ENCODE results near the gene PPP2R2C.

GRCh38 chr4:6354119-6354518, 118.3 kb downstream of the PPP2R2C start:
- no peak for TF ChIP-seq CTCF (IDR thresholded peaks at IDR 0.05; ENCODE audit: poor library complexity, severe bottlenecking)
- TF ChIP-seq POLR2AphosphoS5 (IDR thresholded peaks at IDR 0.05) = no peak
- TF ChIP-seq EZH2 (IDR thresholded peaks at IDR 0.05; ENCODE audit: borderline replicate concordance, insufficient read depth, low read length, poor library complexity, severe bottlenecking) = no peak
- no peak for TF ChIP-seq REST (IDR thresholded peaks at IDR 0.05; ENCODE audit: borderline replicate concordance)
- no peak for TF ChIP-seq EP300 (conservative IDR thresholded peaks at IDR 0.05; ENCODE audit: poor library complexity, severe bottlenecking)
- TF ChIP-seq SMC3 (conservative IDR thresholded peaks at IDR 0.05; ENCODE audit: poor library complexity) = no peak
- no peak for TF ChIP-seq MXI1 (conservative IDR thresholded peaks at IDR 0.05; ENCODE audit: poor library complexity, severe bottlenecking)
- no peak for TF ChIP-seq TAF1 (IDR thresholded peaks at IDR 0.05; ENCODE audit: low read depth)
